Stimulated activated CD4-positive, alpha-beta T cell treated with anti-CD3 and anti-CD28 coated beads, TNF-alpha, amount 100 ng/mL, for 24 hours (primary cell): ENCODE data around the gene PTPRN2.
"Not testable (repeated sequence)": the region's sequence is repeated elsewhere in the genome, so short reads cannot be mapped to it uniquely, and the experiment has no call there.

Experiments used
- DNase-seq, 3 experiments: peaks; one replicate each; pipeline ENCODE4 v3.0.0-alpha.2; 2020; ENCODE audit warnings: low read depth in 3 of 3

PTPRN2 gene

DNA sequence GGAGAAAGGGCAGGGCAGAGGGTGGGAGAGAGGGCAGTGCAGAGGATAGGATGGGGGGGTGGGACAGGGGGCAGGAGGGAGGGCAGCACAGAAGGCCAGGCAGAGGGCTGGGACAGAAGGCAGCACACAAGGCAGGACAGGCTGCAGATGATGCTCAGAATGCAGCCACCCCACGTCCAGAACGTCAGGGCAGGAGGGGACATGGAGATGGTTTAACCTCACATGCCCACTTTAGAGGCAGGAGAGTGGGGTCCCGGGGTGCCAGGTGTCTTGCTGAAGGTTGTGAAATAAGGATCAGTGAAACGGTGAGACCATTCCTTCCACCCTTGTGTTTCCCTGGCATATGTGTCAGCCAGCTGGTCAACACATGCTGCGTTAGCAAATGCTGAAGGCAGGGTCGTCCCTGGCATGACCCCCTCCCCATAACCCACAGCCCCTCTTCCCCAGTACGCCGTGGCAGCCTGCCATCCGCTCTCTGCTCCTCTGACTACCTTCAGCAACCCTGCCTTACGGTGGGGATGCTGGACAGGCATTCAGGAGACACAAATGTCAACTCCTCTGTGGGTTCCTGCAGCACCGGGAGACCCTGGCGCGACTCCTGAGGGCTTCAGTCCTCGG, 658.7 kb downstream of the PTPRN2 start:
- no peak for DNase-seq

GRCh38 chr7:157928171-157928794, 659.3 kb downstream of the PTPRN2 start:
- no peak for DNase-seq

DNA sequence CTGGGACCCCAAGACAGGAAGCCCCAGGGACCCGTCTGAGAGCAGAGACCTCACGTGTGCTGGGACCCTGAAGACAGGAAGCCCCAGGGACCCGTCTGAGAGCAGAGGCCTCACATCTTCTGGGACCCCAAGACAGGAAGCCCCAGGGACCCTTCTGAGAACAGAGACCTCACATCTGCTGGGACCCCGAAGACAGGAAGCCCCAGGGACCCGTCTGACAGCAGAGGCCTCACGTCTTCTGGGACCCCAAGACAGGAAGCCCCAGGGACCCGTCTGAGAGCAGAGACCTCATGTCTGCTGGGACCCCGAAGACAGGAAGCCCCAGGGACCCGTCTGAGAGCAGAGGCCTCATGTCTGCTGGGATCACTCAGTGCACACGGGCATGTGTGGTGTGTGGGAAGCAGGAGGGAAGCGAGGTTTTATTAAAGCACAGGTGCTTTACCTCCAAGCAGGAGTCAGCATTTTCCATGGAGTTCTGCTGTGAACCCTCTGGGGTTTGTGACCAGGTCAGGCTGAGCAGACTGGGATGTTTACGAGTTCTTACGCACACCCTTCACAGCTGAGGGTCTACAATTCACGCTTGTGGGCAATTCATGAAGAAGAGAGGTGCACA, 660.2 kb downstream of the PTPRN2 start:
- no peak for DNase-seq

DNA sequence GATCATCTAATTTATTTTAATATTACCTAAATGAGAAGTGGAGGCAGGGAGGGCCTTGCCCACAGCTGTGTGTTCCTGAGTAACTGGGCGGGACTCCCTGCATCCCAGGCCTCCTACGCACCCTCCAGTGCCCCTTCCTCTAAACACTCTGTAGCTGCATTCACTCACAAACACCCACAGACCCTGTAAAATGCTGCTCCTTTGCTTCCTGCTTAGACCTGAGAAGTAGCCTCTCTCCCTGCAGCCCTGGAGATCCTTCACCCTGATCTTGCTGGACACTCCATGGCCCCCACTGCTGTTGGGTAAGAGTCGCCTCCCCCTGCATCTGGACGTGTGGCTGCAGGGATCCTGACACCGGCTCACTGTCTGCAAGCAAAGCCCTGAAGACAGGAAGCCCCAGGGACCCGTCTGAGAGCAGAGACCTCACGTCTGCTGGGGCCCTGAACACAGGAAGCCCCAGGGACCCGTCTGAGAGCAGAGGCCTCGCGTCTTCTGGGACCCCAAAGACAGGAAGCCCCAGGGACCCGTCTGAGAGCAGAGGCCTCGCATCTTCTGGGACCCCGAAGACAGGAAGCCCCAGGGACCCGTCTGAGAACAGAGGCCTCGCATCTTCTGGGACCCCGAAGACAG, 661.0 kb downstream of the PTPRN2 start:
- DNase-seq, result no peak

DNA sequence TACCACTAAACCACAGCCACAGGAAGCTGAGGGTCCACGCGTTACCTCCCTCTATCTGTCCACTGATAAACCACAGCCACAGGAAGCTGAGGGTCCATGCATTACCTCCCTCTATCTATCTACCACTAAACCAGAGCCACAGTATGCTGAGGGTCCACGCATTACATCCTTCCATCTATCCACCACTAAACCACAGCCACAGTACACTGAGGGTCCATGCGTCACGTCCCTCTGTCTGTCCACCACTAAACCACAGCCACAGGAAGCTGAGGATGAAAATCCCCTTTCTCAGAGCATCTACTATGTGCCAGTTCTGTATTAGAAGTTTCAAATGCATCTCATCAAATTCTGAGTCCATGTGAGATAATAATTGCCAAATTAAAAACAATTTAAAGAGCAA, 661.5 kb downstream of the PTPRN2 start:
- DNase-seq, result no peak

- DNase-seq, result no peak
Observed at GRCh38 chr7:157925383-157925875, 662.2 kb downstream of the PTPRN2 start.

- DNase-seq, result no peak
Observed at GRCh38 chr7:157923903-157924630, 663.6 kb downstream of the PTPRN2 start.

GRCh38 chr7:157922576-157922975, 665.0 kb downstream of the PTPRN2 start:
- DNase-seq, result no peak

DNA sequence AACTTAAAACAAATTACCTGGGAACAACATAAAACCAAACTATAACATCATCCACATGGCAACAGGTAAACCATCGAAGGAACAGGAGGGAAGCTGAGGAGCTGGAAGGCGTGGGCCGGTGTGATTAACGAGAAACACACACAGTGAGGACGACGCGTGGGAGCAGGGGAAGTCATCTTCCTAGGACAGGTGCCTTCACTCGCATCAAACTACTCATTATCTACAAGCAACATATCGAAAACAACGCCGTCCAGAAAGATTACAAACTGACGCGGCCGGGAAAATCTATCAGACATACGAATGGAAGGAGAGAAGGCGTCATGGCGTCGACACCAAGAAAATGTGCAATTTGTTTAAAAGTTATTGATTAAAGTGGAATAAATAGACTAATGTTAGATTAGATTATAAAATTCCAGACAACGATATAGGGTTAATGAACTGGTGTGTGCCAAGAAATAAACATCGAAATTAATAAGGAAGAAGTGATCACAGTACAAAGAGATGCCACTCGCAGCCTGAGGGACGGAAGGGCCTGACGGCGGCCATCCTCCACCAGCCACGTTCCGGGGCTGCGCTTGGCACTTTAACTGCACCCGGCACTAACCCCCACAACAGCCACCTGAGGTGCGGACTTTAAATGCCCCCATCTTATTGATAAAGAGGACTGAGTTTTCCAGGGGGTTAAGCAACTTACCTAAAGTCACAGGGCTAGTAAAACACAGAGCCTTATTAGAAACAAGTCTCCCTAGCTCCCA, 669.1 kb downstream of the PTPRN2 start:
- DNase-seq, result no peak

DNA sequence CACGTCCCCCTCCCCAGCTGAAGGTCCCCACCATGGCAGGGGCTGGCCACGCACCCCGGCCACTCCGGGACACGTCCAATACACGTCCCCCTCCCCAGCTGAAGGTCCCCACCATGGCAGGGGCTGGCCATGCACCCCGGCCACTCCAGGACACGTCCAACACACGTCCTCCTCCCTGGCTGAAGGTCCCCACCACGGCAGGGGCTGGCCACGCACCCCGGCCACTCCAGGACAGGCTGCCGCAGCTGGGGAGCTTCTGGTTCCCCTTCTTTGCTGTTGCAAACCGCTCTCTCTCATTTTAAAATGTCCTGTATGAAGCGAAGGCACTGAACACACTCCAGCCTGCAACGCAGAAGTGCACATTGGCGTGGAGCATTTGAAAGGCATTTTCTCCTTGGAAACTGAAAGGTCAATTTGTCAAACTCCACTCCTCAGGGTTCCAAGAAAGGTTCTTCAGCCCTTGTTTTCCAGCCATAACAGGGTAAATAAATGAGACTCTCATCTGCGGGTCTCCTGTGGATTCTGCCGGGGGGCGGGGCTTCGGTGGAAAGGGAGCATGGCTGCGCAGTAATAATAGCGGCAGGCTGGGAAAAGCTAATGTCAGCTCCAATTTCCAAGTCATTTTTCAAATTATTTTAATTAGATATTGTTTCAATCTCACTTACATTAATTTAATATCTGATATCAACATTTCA, 670.5 kb downstream of the PTPRN2 start:
- DNase-seq, result no peak

GRCh38 chr7:157910446-157910845, 677.2 kb downstream of the PTPRN2 start:
- no peak for DNase-seq

- not testable (repeated sequence) for DNase-seq
Observed at GRCh38 chr7:157910045-157910444, 677.6 kb downstream of the PTPRN2 start.

DNA sequence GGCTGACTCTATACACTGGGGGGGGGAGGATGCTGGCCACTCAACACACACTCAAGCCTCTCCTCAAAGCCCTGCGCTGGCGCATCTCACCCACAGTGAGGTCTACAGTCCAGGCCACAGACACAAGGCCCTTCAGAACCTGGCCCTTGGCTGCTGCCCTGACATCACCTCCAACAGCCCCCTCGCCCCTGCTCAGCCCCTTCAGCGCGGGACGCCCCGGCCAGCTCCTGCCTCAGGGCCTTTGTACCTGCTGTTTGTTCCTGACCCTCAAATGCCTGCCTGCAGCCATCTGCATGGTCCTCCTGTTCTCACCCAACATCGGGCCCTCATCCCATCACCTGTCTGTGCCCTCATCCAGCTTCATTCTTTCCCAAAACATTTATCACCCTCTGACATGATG, 678.3 kb downstream of the PTPRN2 start:
- no peak for DNase-seq

- DNase-seq, result no peak
Observed at GRCh38 chr7:157908006-157908782, 679.4 kb downstream of the PTPRN2 start.

- DNase-seq, result no peak
Observed at GRCh38 chr7:157907091-157907490, 680.5 kb downstream of the PTPRN2 start.

DNA sequence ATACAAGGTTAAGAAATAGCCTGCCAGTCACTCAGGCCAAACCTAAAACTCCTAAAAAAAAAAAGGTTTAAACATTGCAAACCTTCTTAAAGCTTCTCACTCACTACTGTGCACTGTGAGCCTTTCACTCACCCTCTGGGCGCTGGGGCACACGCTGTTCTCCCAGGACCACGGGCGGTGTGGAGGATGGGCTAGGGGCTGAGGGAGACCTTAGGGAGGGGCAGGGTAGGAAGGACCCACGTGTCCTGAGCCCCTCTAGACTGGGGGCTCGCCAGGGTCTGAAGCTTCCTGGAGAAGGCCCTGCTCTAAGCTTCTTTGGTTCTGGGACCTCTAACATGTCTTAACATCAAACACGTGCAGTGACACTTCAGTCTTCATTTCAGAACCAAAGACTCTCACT, 681.0 kb downstream of the PTPRN2 start:
- DNase-seq, result no peak

DNA sequence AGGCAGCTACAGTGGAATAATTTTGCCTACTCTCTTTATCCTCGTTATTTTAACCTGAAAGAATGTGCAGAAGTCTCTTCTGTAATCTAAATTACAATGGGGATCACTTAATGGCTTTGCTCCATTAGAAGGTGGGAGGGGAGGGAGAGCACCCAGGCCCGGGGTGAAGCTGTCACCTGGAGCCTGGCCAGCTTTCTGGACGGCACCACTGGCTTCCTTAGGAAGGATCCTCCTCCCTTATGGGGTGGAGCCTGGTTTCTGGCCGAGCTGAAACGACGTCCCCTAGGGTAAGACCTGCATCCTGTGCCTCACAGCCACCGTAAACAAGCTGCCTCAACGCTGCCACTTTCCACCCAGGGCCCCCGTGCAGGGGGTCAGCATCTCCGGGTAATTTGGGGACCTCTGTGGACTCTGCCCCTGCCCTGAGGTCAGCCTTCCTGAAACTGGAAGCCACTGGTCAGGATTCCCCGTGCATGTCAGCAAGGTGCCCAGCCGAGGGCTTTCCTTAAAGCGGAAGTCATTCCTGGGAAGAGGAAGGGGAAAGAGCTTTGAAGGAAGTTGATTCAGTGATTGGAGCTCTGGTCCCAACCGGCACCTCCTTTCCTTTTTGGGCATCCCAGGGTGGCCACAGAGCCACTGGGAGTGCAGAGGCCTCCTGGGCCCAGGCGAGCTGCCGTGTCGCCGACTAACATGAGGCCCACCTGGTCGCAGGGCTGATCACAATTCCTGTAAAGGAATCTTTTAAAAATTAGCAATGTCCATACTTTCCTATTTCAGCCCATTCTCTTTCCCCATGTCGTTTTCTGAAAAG, 681.8 kb downstream of the PTPRN2 start:
- DNase-seq, result no peak

GRCh38 chr7:157904866-157905570, 682.6 kb downstream of the PTPRN2 start:
- DNase-seq, result no peak
